Measurements from ENCODE around the gene ZDHHC14.
A peak's percentile ranks its signal among the peaks of the same experiment; 100 is the strongest.

The ZDHHC14 gene

DNA sequence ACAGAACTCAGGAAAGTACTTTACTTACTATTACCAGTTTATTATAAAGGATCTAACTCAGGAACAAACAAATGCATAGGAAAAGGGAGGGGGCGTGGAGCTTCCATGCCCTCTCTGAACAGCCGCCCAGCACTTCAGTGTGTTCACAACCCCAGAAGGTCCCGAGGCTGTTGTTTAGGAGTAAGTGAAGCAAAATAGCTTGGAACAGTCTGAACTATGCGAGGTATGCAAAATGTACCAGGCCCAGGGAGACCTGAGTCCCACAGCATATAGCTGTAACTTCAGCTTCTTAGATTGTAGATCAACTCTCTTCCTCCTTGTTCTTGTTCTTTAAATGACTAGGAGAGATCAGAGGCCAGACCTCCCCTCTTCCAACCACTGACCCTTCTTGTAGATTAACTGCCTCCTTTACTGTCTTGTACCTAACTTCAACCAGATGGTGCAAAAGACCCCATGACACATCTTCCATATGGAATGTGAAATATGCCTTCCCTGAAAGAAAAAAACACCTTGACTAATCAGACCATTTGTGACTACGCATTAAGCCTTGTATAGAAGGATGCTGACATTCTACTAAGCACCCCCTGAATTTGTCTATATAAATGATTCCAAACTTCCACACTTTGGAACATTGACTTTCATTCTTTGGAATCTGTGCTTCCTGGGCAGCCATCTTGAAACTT lies 343.3 kb downstream of the ZDHHC14 start:
- H3K4me3 ChIP-seq (ENCODE audit: low read length): no peak overlapping the region
- DNase-seq (ENCODE audit: low read depth): peak; percentile 35
- TF ChIP-seq, protein P1, sequence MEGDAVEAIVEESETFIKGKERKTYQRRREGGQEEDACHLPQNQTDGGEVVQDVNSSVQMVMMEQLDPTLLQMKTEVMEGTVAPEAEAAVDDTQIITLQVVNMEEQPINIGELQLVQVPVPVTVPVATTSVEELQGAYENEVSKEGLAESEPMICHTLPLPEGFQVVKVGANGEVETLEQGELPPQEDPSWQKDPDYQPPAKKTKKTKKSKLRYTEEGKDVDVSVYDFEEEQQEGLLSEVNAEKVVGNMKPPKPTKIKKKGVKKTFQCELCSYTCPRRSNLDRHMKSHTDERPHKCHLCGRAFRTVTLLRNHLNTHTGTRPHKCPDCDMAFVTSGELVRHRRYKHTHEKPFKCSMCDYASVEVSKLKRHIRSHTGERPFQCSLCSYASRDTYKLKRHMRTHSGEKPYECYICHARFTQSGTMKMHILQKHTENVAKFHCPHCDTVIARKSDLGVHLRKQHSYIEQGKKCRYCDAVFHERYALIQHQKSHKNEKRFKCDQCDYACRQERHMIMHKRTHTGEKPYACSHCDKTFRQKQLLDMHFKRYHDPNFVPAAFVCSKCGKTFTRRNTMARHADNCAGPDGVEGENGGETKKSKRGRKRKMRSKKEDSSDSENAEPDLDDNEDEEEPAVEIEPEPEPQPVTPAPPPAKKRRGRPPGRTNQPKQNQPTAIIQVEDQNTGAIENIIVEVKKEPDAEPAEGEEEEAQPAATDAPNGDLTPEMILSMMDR (conservative IDR thresholded peaks at IDR 0.05; ENCODE audit: low read depth, low read length): no peak

DNA sequence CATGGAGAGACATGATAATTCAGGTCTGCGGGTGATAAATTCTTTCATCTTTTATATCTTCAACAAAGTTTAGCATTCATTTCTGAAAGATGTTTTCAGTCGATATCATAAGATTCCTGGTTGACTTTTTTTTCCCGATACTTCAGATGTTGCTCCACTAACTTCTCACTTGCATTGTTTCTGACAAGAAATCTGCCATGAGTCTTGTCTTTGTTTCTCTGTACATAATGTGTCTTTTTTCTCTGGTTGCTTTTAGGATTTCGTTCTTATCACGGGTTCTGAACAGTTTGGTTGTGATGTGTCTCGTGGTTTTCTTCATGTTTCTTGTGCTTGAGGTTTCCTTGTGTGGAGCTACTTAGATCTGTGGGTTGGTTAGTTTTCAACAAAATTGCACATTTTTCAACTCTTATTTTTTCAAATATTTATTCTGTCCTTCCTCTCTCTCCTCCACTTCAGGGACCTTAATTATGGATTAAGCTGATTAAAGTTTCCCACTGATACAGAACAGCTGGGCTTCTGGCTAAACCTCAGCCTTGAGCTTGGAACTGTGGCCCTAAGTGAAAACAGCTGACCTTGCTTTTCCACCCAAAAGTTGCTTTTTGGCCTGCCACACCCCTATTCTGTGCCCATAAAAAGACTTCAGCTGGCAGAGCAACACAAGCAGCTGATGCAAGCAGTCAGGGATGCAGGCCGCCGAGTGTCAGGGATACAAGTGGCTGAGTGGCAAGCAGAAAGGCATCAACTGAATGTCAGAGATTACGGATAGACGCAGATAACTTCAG lies 344.2 kb downstream of the ZDHHC14 start:
- no peak overlapping the region for H3K4me3 ChIP-seq (ENCODE audit: low read length)
- TF ChIP-seq, protein P1 (conservative IDR thresholded peaks at IDR 0.05; ENCODE audit: low read depth, low read length): no peak
- no peak for DNase-seq (ENCODE audit: low read depth)

DNA sequence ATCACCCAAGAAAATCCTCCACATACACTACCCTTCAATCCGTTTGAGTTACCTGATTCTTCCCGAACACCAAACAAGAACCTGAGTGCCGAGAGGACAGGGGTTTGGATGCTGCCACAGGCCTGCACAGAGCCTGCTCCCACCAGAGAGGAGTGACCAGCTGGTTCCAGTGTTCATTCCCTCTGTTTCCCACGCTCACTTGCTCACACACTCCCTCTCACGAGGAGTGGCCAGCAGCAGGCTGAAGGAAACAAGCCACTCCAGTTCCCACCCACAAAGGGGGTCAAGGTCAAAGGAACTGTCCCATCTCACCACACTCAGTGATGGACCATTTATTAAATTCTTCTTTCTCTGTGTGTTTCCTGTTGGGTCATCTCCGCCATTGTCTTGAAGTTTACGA lies 344.8 kb downstream of the ZDHHC14 start:
- H3K4me3 ChIP-seq (ENCODE audit: low read length): no peak overlapping the region
- TF ChIP-seq, protein P1 (conservative IDR thresholded peaks at IDR 0.05; ENCODE audit: low read depth, low read length): no peak
- DNase-seq (ENCODE audit: low read depth): no peak

DNA sequence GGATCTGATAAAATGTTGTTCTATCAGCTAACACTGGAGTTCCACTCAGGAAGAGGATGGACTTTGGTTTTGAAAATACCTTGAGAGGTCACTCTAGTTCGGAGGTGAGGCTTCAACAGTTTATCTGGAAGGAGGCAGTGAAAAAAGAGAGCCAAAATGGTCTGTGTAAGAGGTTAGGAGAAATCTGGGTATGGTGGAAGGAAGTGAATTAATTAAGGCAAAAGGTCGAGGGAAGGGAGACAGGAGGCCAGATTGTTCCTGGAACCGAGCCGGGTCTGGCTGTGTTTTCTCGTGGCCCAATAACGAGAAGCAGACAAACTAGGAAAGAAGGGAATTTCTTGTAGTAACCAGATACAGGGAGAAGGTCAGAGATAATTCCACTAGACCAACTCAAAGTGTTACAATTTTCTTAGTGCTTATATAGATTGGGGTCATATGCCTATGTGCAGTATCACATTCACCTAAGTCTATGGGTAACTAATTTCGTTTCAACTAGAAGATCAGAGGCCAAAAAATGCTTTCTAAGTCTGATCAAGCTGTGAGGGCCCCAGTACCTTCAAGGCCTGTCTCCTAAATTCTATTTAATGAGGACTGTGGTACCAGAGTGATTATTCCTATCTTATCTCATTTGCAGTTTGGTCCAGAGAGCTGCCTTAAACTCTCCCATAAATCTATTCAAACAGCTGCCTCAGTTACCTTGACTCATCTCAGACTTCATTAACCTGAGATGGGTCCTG lies 346.1 kb downstream of the ZDHHC14 start:
- DNase-seq (ENCODE audit: low read depth): no peak
- TF ChIP-seq, protein P1 (conservative IDR thresholded peaks at IDR 0.05; ENCODE audit: low read depth, low read length): no peak
- H3K4me3 ChIP-seq (ENCODE audit: low read length): no peak overlapping the region

Data from retinal pigment epithelial cell (primary cell).